Endothelial cell of umbilical vein (primary cell): ENCODE data around the gene TUBGCP3. TPM values are rescaled to one million over a fixed set of nuclear protein-coding genes. Genes with fewer than 3 reads are reported as not detected.

Source experiments
- BruUV-seq: library from RNA; stranded (reverse); fragments of 400-500 nt; replicated peaks from 2 replicates; lab custom pipeline; 2021; lab: Mats Ljungman, UMichigan
- CTCF ChIA-PET: fragments of 300-600, 350-600 bp; sonication (Branson Sonifier 250); formaldehyde crosslinking; loops from one replicate; lab custom pipeline; 2021; ENCODE audit warnings: antibody characterized with exemption, inconsistent platforms; lab: Charles Lee
- POLR2A ChIA-PET: fragments of 300-600, 350-600 bp; sonication (Branson Sonifier 250); formaldehyde crosslinking; loops from one replicate; lab custom pipeline; 2021; ENCODE audit warnings: antibody characterized with exemption, inconsistent platforms; lab: Charles Lee
- DNase-seq: peaks from one replicate; pipeline ENCODE4 v3.0.0-alpha.2; 2011; ENCODE audit warnings: low read depth, low spot score
- FAIRE-seq: peaks from 2 replicates; lab custom pipeline; 2011; peaks lifted over from hg19 to GRCh38; lab: Jason Lieb, UNC
- H2AFZ ChIP-seq: 2 replicates; pipeline ENCODE4 v1.6.0; 2012; ENCODE audit warnings: low read depth, low read length, control low read depth, inconsistent platforms
- H3K27ac ChIP-seq: 2 replicates; pipeline ENCODE4 v1.5.1; 2011; ENCODE audit warnings: low read depth, mild to moderate bottlenecking, control low read depth, low read length, moderate library complexity; ENCODE audit not compliant: insufficient read depth
- H3K27me3 ChIP-seq, 2 experiments: 2 replicates each; pipeline versions ENCODE4 v1.6.0 to v1.6.1; 2011; ENCODE audit warnings: low read length in 2 of 2, mixed read lengths in 1 of 2; ENCODE audit not compliant: control insufficient read depth in 2 of 2, insufficient read depth in 2 of 2
- H3K36me3 ChIP-seq, 2 experiments: 2 replicates in 1 of 2; 3 replicates in 1 of 2; pipeline ENCODE4 v1.5.1; 2011; ENCODE audit warnings: low read length in 2 of 2, mild to moderate bottlenecking in 1 of 2, moderate library complexity in 1 of 2; ENCODE audit not compliant: control insufficient read depth in 2 of 2, insufficient read depth in 2 of 2; ENCODE audit errors: extremely low read depth in 1 of 2
- H3K4me1 ChIP-seq: 3 replicates; pipeline ENCODE4 v1.5.1; 2011; ENCODE audit warnings: mild to moderate bottlenecking, low read length; ENCODE audit not compliant: control insufficient read depth, insufficient read depth; ENCODE audit errors: extremely low read depth
- H3K4me2 ChIP-seq: 2 replicates; pipeline ENCODE4 v1.6.1; 2011; ENCODE audit warnings: low read length, control low read depth, mixed read lengths; ENCODE audit not compliant: insufficient read depth
- H3K4me3 ChIP-seq, 3 experiments: fragments of 200-600 bp in 1 of 3; sonication (generic), shearing (Covaris generic) in 1 of 3; replicated peaks in 1 of 3; 2 replicates each; pipeline ENCODE4 v1.5.1; 2011 to 2016; ENCODE audit warnings: control low read depth in 3 of 3, low read length in 3 of 3, mild to moderate bottlenecking in 2 of 3, inconsistent platforms in 1 of 3, low read depth in 1 of 3, moderate library complexity in 1 of 3; ENCODE audit not compliant: insufficient read depth in 1 of 3
- H3K79me2 ChIP-seq: 2 replicates; pipeline ENCODE4 v1.6.0; 2012; ENCODE audit warnings: low read length, inconsistent platforms; ENCODE audit not compliant: control insufficient read depth, insufficient read depth
- H3K9ac ChIP-seq: replicated peaks from 2 replicates; pipeline ENCODE3; 2011; ENCODE audit warnings: low read length, control low read depth; ENCODE audit not compliant: insufficient read depth; ENCODE audit errors: extremely low read depth
- H3K9me1 ChIP-seq: replicated peaks from 3 replicates; pipeline ENCODE4 v1.6.0; 2011; ENCODE audit warnings: mild to moderate bottlenecking, low read length; ENCODE audit not compliant: control insufficient read depth, insufficient read depth; ENCODE audit errors: extremely low read depth
- H3K9me3 ChIP-seq: replicated peaks from 2 replicates; pipeline ENCODE4 v1.5.1; 2012; ENCODE audit warnings: low read length, inconsistent platforms; ENCODE audit not compliant: control insufficient read depth, insufficient read depth
- H4K20me1 ChIP-seq: replicated peaks from 2 replicates; pipeline ENCODE3; 2011; ENCODE audit warnings: mild to moderate bottlenecking, low read length; ENCODE audit not compliant: control insufficient read depth, insufficient read depth; ENCODE audit errors: extremely low read depth
- CTCF ChIP-seq, 2 donors: IDR thresholded peaks; 1 replicate in 1 of 2; 2 replicates in 1 of 2; pipeline ENCODE4 v1.5.1; 2011; ENCODE audit warnings: low read length in 2 of 2, mild to moderate bottlenecking in 2 of 2, moderate library complexity in 2 of 2, control low read depth in 1 of 2, inconsistent platforms in 1 of 2, low read depth in 1 of 2; ENCODE audit not compliant: insufficient read depth in 1 of 2; ENCODE audit errors: extremely low read depth in 1 of 2
- EZH2 ChIP-seq: IDR thresholded peaks from 2 replicates; pipeline ENCODE4 v1.6.1; 2012; ENCODE audit warnings: borderline replicate concordance, low read depth, mild to moderate bottlenecking, moderate library complexity, low read length, inconsistent platforms; ENCODE audit not compliant: severe bottlenecking
- FOS ChIP-seq: IDR thresholded peaks from 2 replicates; pipeline ENCODE4 v1.6.1; 2011; ENCODE audit warnings: mild to moderate bottlenecking, low read length, moderate library complexity, borderline replicate concordance; ENCODE audit not compliant: insufficient read depth
- GATA2 ChIP-seq: IDR thresholded peaks from 2 replicates; pipeline ENCODE4 v1.7.0; 2011; ENCODE audit warnings: low read depth, mild to moderate bottlenecking, moderate library complexity, mixed read lengths, low read length; ENCODE audit not compliant: insufficient read length, insufficient read depth
- JUN ChIP-seq: IDR thresholded peaks from 2 replicates; pipeline ENCODE4 v1.6.1; 2011; ENCODE audit warnings: borderline replicate concordance, low read depth; ENCODE audit not compliant: insufficient read length, insufficient read depth
- MAX ChIP-seq: IDR thresholded peaks from 2 replicates; pipeline ENCODE4 v1.6.1; 2011; ENCODE audit not compliant: insufficient read depth, insufficient read length
- MYC ChIP-seq: IDR thresholded peaks from one replicate; pipeline ENCODE4 v1.6.1; 2011; ENCODE audit warnings: mild to moderate bottlenecking, low read depth, low read length
- POLR2A ChIP-seq: IDR thresholded peaks from 2 replicates; pipeline ENCODE4 v1.6.1; 2012; ENCODE audit warnings: low read depth, mild to moderate bottlenecking, control low read depth, low read length
- POLR2AphosphoS5 ChIP-seq: IDR thresholded peaks from 2 replicates; pipeline ENCODE4 v1.6.1; 2012; ENCODE audit warnings: low read depth, mild to moderate bottlenecking, control low read depth, low read length, moderate library complexity; ENCODE audit not compliant: insufficient read depth
- dilution Hi-C: fragments of 300-500 bp; cut with MboI; formaldehyde crosslinking; loops from one replicate; pipeline ENCODE4 v1.15.0; 2019; ENCODE audit warnings: low sequenced_read_pairs; ENCODE audit not compliant: extremely low pct_ligation_motif_present
- intact Hi-C: fragments of 100-400 bp; cut with micrococcal nuclease; formaldehyde crosslinking; loops from one replicate; pipeline ENCODE4 v1.10.0; 2022
- polyA plus RNA-seq, 4 experiments: library from polyadenylated mRNA; depleted of rRNA in 3 of 4; stranded (reverse) in 3 of 4; unstranded in 1 of 4; fragments of >200 nt; gene quantifications; 2 replicates each; pipeline versions ENCODE4 v1.2.1 to v1.2.3, GENCODE V29; 2011 to 2012; ENCODE audit warnings: missing spikeins in 1 of 4
- total RNA-seq: library from RNA; stranded (reverse); gene quantifications from 2 replicates; pipeline ENCODE4 v1.2.3, GENCODE V29; 2021

Gene TUBGCP3
- total and polyA plus RNA-seq, 2 donors (not counting 3 experiments of a cell fraction or from before 2014, with no cell fraction given), result 36.4 to 47.7 TPM

GRCh38 chr13:112451512-112452379 lies 136.2 kb downstream of the TUBGCP3 start:
- H3K4me2 ChIP-seq, result no peak overlapping the region
- H3K27ac ChIP-seq, result no peak overlapping the region
- no peaks in the 10 kb centered on the region for H3K36me3 ChIP-seq
- no peak overlapping the region for H3K9ac ChIP-seq
- FAIRE-seq (no peak), DNase-seq (no peak)
- no peaks in the 10 kb centered on the region for H3K9me1 ChIP-seq
- H3K4me1 ChIP-seq, result no peaks in the 10 kb centered on the region
- TF ChIP-seq FOS, result no peak
- TF ChIP-seq CTCF (IDR thresholded peaks at IDR 0.05; ENCODE audit: extremely low read depth in 1 of 2, insufficient read depth in 1 of 2, low read depth in 1 of 2, low read length in 2 of 2), result no peak
- no peak for TF ChIP-seq MAX
- no peak for TF ChIP-seq MYC
- no peak for TF ChIP-seq POLR2A
- TF ChIP-seq EZH2, result no peak
- TF ChIP-seq POLR2AphosphoS5, result no peak
- no peak for TF ChIP-seq JUN
- TF ChIP-seq GATA2, result no peak
- CTCF ChIA-PET, result no interaction called here
- no peaks in the 10 kb centered on the region for H4K20me1 ChIP-seq
- POLR2A ChIA-PET, result no interaction called here
- BruUV-seq, result no TSS peak
- intact Hi-C loops (no loop called here), dilution Hi-C loops (no loop called here)
- H2AFZ ChIP-seq, result no peak overlapping the region
- H3K79me2 ChIP-seq, result no peaks in the 10 kb centered on the region
- no peaks in the 10 kb centered on the region for H3K9me3 ChIP-seq
- H3K4me3 ChIP-seq, result no peak overlapping the region
- H3K27me3 ChIP-seq, result no peaks in the 10 kb centered on the region
